M059J (cell line): Measurements from ENCODE around the gene LCORL. TPM values are rescaled to one million over a fixed set of nuclear protein-coding genes. Genes with fewer than 3 reads are reported as not detected.
"Not testable (repeated sequence)": the region's sequence is repeated elsewhere in the genome, so short reads cannot be mapped to it uniquely, and the experiment has no call there.

ENCODE experiments used
- DNase-seq: peaks from one replicate; pipeline ENCODE4 v3.0.0-alpha.2; 2012; ENCODE audit warnings: low read depth
- total RNA-seq: library from RNA; depleted of rRNA; stranded (reverse); fragments of >200 nt; shearing (Covaris generic); gene quantifications from 2 replicates; pipeline ENCODE4 v1.2.3, GENCODE V29; 2014; rRNA removed

Gene LCORL
- total RNA-seq, 1 experiment from 2014 or later: 19.6 TPM

- DNase-seq: no peak
These were observed 169.6 kb downstream of the LCORL start for GRCh38 chr4:17851959-17852358.

GRCh38 chr4:17850295-17850694, 171.3 kb downstream of the LCORL start:
- not testable (repeated sequence) for DNase-seq

GRCh38 chr4:17846266-17846665, 175.3 kb downstream of the LCORL start:
- DNase-seq: peak; percentile 32

GRCh38 chr4:17823871-17824669, 197.5 kb downstream of the LCORL start:
- DNase-seq: no peak

GRCh38 chr4:17817027-17817426, 204.5 kb downstream of the LCORL start:
- DNase-seq: peak; percentile 45

- no peak for DNase-seq
These were observed 205.4 kb downstream of the LCORL start for GRCh38 chr4:17816142-17816541.

GRCh38 chr4:17814140-17814539, 207.4 kb downstream of the LCORL start:
- peak; percentile 77 for DNase-seq

- DNase-seq: peak; percentile 24
These were observed 208.8 kb downstream of the LCORL start for GRCh38 chr4:17812801-17813200.

- DNase-seq: peak; percentile 5
These were observed 209.4 kb downstream of the LCORL start for GRCh38 chr4:17812125-17812524.

GRCh38 chr4:17811078-17811603, 210.4 kb downstream of the LCORL start:
- no peak for DNase-seq

GRCh38 chr4:17810260-17811077, 211.1 kb downstream of the LCORL start, which contains the start of the genes DCAF16 and NCAPG:
Gene DCAF16 (minus strand): TSS chr4:17810757. CDS start chr4:17804141, 6,616 bp downstream.
Gene NCAPG (plus strand): TSS chr4:17810979. CDS start chr4:17811078, 99 bp downstream.
- peak; percentile 99 for DNase-seq

GRCh38 chr4:17809667-17810066, 211.9 kb downstream of the LCORL start:
- no peak for DNase-seq

GRCh38 chr4:17807446-17807845, 214.1 kb downstream of the LCORL start:
- no peak for DNase-seq

- DNase-seq: no peak
These were observed 215.9 kb downstream of the LCORL start for GRCh38 chr4:17805580-17806155.

GRCh38 chr4:17797808-17798207, 223.7 kb downstream of the LCORL start:
- DNase-seq: no peak

- no peak for DNase-seq
These were observed 226.8 kb downstream of the LCORL start for GRCh38 chr4:17794730-17795129.

Other genes starting within 250 kb of the LCORL start
- 0.02 TPM in 1 of 2 replicates, not detected in the other for gene FAM184B, start 240.1 kb downstream of the LCORL start, total RNA-seq
- 31.4 and 56.9 TPM in 2 replicates for gene DCAF16, start 211.0 kb downstream of the LCORL start, total RNA-seq
- 51.7 and 71.8 TPM in 2 replicates for gene NCAPG, start 210.8 kb downstream of the LCORL start, total RNA-seq